AG04449 (cell line): Measurements from ENCODE around the gene UBE4A.

Experiments used
- CTCF ChIA-PET: fragments of 350-600 bp; formaldehyde crosslinking; extraction: SDS; loops from one replicate; lab custom pipeline; 2021; ENCODE audit warnings: antibody characterized with exemption; lab: Yijun Ruan, JAX
- POLR2A ChIA-PET: fragments of 400-600, 350-600 bp; formaldehyde crosslinking; extraction: SDS; loops from one replicate; lab custom pipeline; 2020; ENCODE audit warnings: antibody characterized with exemption, inconsistent platforms; lab: Yijun Ruan, JAX
- DNase-seq: peaks from one replicate; pipeline ENCODE4 v3.0.0-alpha.2; 2010; ENCODE audit warnings: low read depth, low spot score
- H3K4me3 ChIP-seq: 2 replicates; pipeline ENCODE4 v1.5.1; 2011; ENCODE audit warnings: low read depth, mild to moderate bottlenecking, control low read depth, low read length
- CTCF ChIP-seq: IDR thresholded peaks from one replicate; pipeline ENCODE4 v1.5.1; 2011; ENCODE audit warnings: mild to moderate bottlenecking, moderate library complexity, low read length, control low read depth, inconsistent platforms; ENCODE audit not compliant: insufficient read depth; ENCODE audit errors: missing control alignments

The UBE4A gene

GRCh38 chr11:118349475-118349874 lies 9.9 kb upstream of the UBE4A start:
- TF ChIP-seq CTCF = no peak
- no peak for DNase-seq
- CTCF ChIA-PET = interaction anchor here (8.7 kb wide), 1 partner anchor 150 kb away, joined by 94 read pairs; no protein-coding TSS in a partner anchor
- POLR2A ChIA-PET = no interaction called here
- H3K4me3 ChIP-seq = no peak overlapping the region

GRCh38 chr11:118353084-118353710 lies 6.2 kb upstream of the UBE4A start:
- no peak overlapping the region for H3K4me3 ChIP-seq
- no peak for DNase-seq
- CTCF ChIA-PET = interaction anchor here (0.6 to 8.7 kb wide), 17 partner anchors 8 to 208 kb away, joined by 3 to 94 read pairs (median 4); partner anchors contain the start of gene CD3D
- POLR2A ChIA-PET = no interaction called here
- no peak for TF ChIP-seq CTCF

GRCh38 chr11:118358071-118358470 lies 1.3 kb upstream of the UBE4A start:
- no peak for TF ChIP-seq CTCF
- ChIA-PET CTCF (interaction anchor here (2.9 kb wide), 1 partner anchor 160 kb away, joined by 14 read pairs; no protein-coding TSS in a partner anchor), POLR2A (no interaction called here)
- no peak overlapping the region for H3K4me3 ChIP-seq
- no peak for DNase-seq

- ChIA-PET POLR2A (no interaction called here), CTCF (interaction anchor here (1.6 to 2.0 kb wide), 4 partner anchors 12 to 167 kb away, joined by 4 to 10 read pairs (median 6); no protein-coding TSS in a partner anchor)
- no peak overlapping the region for H3K4me3 ChIP-seq
- no peak for TF ChIP-seq CTCF
- no peak for DNase-seq
These were observed 5.7 kb downstream of the UBE4A start for GRCh38 chr11:118364956-118365615.

- H3K4me3 ChIP-seq = no peak overlapping the region
- DNase-seq = no peak
- no peak for TF ChIP-seq CTCF
- POLR2A ChIA-PET = no interaction called here
- CTCF ChIA-PET = interaction anchor here (1.6 to 1.7 kb wide), 2 partner anchors 15 to 122 kb away, joined by 4 read pairs; no protein-coding TSS in a partner anchor
These were observed 6.9 kb downstream of the UBE4A start for GRCh38 chr11:118366287-118366686.

- no peak overlapping the region for H3K4me3 ChIP-seq
- TF ChIP-seq CTCF = no peak
- ChIA-PET POLR2A (no interaction called here), CTCF (interaction anchor here (0.7 kb wide), 1 partner anchor 9 kb away, joined by 4 read pairs; no protein-coding TSS in a partner anchor)
- no peak for DNase-seq
These were observed 11.4 kb downstream of the UBE4A start for GRCh38 chr11:118370774-118371173.
